Thyroid gland (tissue), 4 donors: Measurements from ENCODE around the gene GMCL2. TPM values are rescaled to one million over a fixed set of nuclear protein-coding genes. Genes with fewer than 3 reads are reported as not detected.

Experiments
- DNase-seq, 2 donors: peaks; one replicate each; pipeline ENCODE4 v3.0.0-alpha.2; 2019
- H3K27ac ChIP-seq, 3 donors: fragments of 200-600 bp; sonication (generic); 1 replicate in 2 of 3; 2 replicates in 1 of 3; pipeline ENCODE4 v1.5.1; 2016 to 2019; ENCODE audit warnings: mild to moderate bottlenecking in 1 of 3, moderate library complexity in 1 of 3
- H3K27me3 ChIP-seq: fragments of 200-600 bp; sonication (generic); one replicate; pipeline ENCODE4 v1.5.1; 2019
- H3K36me3 ChIP-seq, 2 donors: fragments of 200-600 bp; sonication (generic); one replicate each; pipeline ENCODE4 v1.5.1; 2016 to 2019
- H3K4me1 ChIP-seq, 2 donors: fragments of 200-600 bp; sonication (generic); one replicate each; pipeline ENCODE4 v1.5.1; 2017 to 2019
- H3K4me3 ChIP-seq, 3 donors: fragments of 200-600 bp; sonication (generic); replicated peaks in 1 of 3; 1 replicate in 2 of 3; 2 replicates in 1 of 3; pipeline ENCODE4 v1.5.1; 2016; ENCODE audit warnings: mild to moderate bottlenecking in 1 of 3
- H3K9me3 ChIP-seq: fragments of 200-600 bp; sonication (generic); one replicate; pipeline ENCODE4 v1.5.1; 2017
- CTCF ChIP-seq, 6 experiments: fragments of 200-600 bp in 3 of 6; fragments of 450-650 bp in 3 of 6; sonication (generic) in 3 of 6; IDR thresholded peaks; one replicate each; pipeline ENCODE4 v1.5.1; 2016 to 2019; ENCODE audit warnings: antibody characterized with exemption in 6 of 6, mild to moderate bottlenecking in 2 of 6, inconsistent platforms in 1 of 6, moderate library complexity in 1 of 6
- POLR2A ChIP-seq, 2 donors: fragments of 450-650 bp; IDR thresholded peaks; one replicate each; pipeline ENCODE4 v1.6.1; 2017; ENCODE audit warnings: antibody characterized with exemption in 2 of 2, mild to moderate bottlenecking in 2 of 2, moderate library complexity in 1 of 2
- WGBS, 2 donors: methylation state at CpG; one replicate each; pipeline ENCODE4 v1.1.5; 2017; 5-methylcytosine and 5-hydroxymethylcytosine counted together
- intact Hi-C: fragments of 100-400 bp; cut with DNase I; formaldehyde crosslinking; loops from one replicate; pipeline ENCODE4 v1.15.1; 2023
- total RNA-seq, 4 donors: library from RNA; depleted of rRNA; stranded (reverse); fragments of >200 nt; gene quantifications; one replicate each; pipeline ENCODE4 v1.2.3, GENCODE V29; 2016

GMCL2 gene
- total RNA-seq, 4 donors from 2014 or later = not detected

- TF ChIP-seq POLR2A (IDR thresholded peaks at IDR 0.05) (no peak), CTCF (IDR thresholded peaks at IDR 0.05) (no peak)
- no peaks in the 10 kb centered on the region for H3K9me3 ChIP-seq
- intact Hi-C loops = no loop called here
- WGBS, 2 donors = 100% methylated on average over 11 to 15 of the region's 15 CpGs
- H3K27ac ChIP-seq = no peak overlapping the region
- H3K27me3 ChIP-seq = no peaks in the 10 kb centered on the region
- DNase-seq = no peak
- peaks cover under 1 to 7% of the 10 kb centered on the region in 2 donors for H3K36me3 ChIP-seq
- H3K4me1 ChIP-seq = peaks cover 6 to 14% of the 10 kb centered on the region in 2 donors
- no peak overlapping the region for H3K4me3 ChIP-seq
Measured at GRCh38 chr5:178222292-178222691, 35.1 kb upstream of the GMCL2 start.

- intact Hi-C loops = no loop called here
- Histone ChIP-seq H3K36me3 (peaks cover 4 to 12% of the 10 kb centered on the region in 2 donors), H3K9me3 (no peaks in the 10 kb centered on the region), H3K4me3 (no peak overlapping the region), H3K4me1 (peaks cover 6 to 14% of the 10 kb centered on the region in 2 donors), H3K27ac (no peak overlapping the region), H3K27me3 (no peaks in the 10 kb centered on the region)
- WGBS, 2 donors = 99 to 100% methylated on average over 4 to 5 of the region's 5 CpGs
- DNase-seq = no peak
- no peak for TF ChIP-seq POLR2A (IDR thresholded peaks at IDR 0.05)
- no peak for TF ChIP-seq CTCF (IDR thresholded peaks at IDR 0.05)
Measured at GRCh38 chr5:178221853-178222252, 34.7 kb upstream of the GMCL2 start.

- no peak overlapping the region for H3K4me3 ChIP-seq
- H3K9me3 ChIP-seq = no peaks in the 10 kb centered on the region
- intact Hi-C loops = no loop called here
- TF ChIP-seq CTCF (IDR thresholded peaks at IDR 0.05) = no peak
- no peak for TF ChIP-seq POLR2A (IDR thresholded peaks at IDR 0.05)
- peaks cover 10 to 14% of the 10 kb centered on the region in 2 donors for H3K36me3 ChIP-seq
- 82 to 83% methylated on average over 3 of the region's 3 CpGs for WGBS, 2 donors
- H3K27ac ChIP-seq = no peak overlapping the region
- H3K4me1 ChIP-seq = peaks cover 6 to 14% of the 10 kb centered on the region in 2 donors
- H3K27me3 ChIP-seq = no peaks in the 10 kb centered on the region
- no peak for DNase-seq
Measured at GRCh38 chr5:178221282-178221681, 34.1 kb upstream of the GMCL2 start.

- no peaks in the 10 kb centered on the region for H3K27me3 ChIP-seq
- intact Hi-C loops = no loop called here
- 77 to 81% methylated on average over 3 of the region's 3 CpGs for WGBS, 2 donors
- no peak overlapping the region for H3K4me3 ChIP-seq
- peaks cover 26 to 37% of the 10 kb centered on the region in 2 donors for H3K36me3 ChIP-seq
- no peak for TF ChIP-seq CTCF (IDR thresholded peaks at IDR 0.05)
- TF ChIP-seq POLR2A (IDR thresholded peaks at IDR 0.05) = no peak
- DNase-seq = no peak
- no peak overlapping the region for H3K27ac ChIP-seq
- no peaks in the 10 kb centered on the region for H3K9me3 ChIP-seq
- peaks cover 3 to 7% of the 10 kb centered on the region in 2 donors for H3K4me1 ChIP-seq
Measured at GRCh38 chr5:178218827-178219226, 31.7 kb upstream of the GMCL2 start.

GRCh38 chr5:178218237-178218776 lies 31.1 kb upstream of the GMCL2 start:
- TF ChIP-seq POLR2A (IDR thresholded peaks at IDR 0.05) (no peak), CTCF (IDR thresholded peaks at IDR 0.05) (no peak)
- Histone ChIP-seq H3K4me3 (no peak overlapping the region), H3K9me3 (no peaks in the 10 kb centered on the region), H3K4me1 (peaks cover 0 to 2% of the 10 kb centered on the region in 2 donors), H3K27ac (no peak overlapping the region), H3K27me3 (no peaks in the 10 kb centered on the region), H3K36me3 (peaks cover 28 to 43% of the 10 kb centered on the region in 2 donors)
- 82 to 86% methylated on average over 5 of the region's 5 CpGs for WGBS, 2 donors
- DNase-seq = no peak
- intact Hi-C loops = no loop called here
